ENCODE measurements around the gene APOBEC3B. TPM values are rescaled to one million over a fixed set of nuclear protein-coding genes. Genes with fewer than 3 reads are reported as not detected.

APOBEC3B gene
- total RNA-seq, result 0.49 and 1.8 TPM in 2 replicates

GRCh38 chr22:38981992-38982927, at the start of gene APOBEC3B:
TSS of gene APOBEC3B (plus strand) at chr22:38982347. CDS start at chr22:38982454, 107 bp downstream.

DNA sequence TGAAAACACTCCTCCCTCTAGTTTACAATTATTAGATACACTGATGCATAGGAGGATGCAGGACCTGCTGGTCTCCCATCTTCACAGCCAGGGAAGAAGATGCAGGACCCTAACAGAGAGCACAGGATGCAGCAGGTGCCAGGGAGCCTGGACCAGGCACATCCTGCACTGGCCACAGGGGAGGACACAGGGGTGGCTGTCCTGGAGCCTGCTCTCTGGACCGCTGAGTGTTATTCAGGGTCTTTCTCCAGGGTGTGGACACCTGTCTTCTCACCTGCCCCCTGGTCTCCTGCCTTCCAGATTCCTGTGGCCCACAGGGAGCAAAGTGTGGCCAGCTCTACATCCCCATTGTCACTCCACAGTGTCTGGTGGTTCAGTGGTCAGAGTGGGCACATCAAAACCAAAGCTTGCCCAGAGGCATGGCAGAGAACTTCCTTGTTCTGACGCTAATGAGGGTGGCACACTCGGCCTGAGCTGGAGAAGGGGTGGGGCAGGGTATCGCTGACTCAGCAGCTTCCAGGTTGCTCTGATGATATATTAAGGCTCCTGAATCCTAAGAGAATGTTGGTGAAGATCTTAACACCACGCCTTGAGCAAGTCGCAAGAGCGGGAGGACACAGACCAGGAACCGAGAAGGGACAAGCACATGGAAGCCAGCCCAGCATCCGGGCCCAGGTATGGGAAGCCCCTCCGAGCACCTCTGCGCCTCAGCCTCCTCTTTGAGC, 24.9 kb upstream of the APOBEC3B start, which contains the start of gene APOBEC3A:
Gene APOBEC3A, plus strand, starts transcription at position 564 of the 725 bp plus-strand sequence. Its CDS starts 83 bp downstream, at position 647.

DNA sequence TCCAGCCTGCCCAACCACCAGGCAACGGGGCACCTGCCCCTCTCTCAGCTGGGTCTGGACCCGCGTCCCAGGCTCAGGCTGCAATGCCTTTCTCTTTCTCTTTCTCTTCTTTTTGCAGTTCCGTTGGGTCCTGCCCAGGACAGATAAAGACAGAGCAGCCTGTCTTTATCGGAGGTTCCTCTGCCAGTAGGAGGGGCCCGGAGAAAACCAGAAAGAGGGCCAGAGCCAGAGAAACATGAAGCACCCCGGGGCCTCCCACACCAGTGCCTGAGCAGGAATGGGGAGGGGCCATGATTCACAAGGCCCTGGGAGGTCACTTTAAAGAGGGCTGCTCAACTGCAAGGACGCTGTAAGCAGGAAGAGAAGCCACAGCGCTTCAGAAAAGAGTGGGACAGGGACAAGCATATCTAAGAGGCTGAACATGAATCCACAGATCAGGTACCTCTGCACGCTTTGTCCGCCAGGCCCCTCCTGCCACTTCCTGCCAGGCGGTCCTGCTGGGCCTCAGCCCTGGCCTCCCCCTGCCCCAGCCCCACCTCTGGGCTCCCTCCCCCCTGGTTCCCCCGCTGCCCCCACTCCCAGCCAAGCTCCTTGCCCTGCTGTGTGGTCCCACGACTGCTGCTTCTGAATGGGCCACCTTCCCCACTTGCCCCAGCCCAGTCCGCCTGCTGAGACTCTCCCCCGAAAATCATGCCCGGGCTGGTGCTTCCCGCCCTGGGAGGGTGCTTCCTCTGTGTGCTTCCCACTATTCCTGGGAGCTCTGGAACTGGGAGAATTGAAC, 32.0 kb downstream of the APOBEC3B start, which contains the start of gene APOBEC3C:
Gene APOBEC3C, plus strand, starts transcription at position 316 of the 781 bp plus-strand sequence. Its CDS starts 106 bp downstream, at position 422.

DNA sequence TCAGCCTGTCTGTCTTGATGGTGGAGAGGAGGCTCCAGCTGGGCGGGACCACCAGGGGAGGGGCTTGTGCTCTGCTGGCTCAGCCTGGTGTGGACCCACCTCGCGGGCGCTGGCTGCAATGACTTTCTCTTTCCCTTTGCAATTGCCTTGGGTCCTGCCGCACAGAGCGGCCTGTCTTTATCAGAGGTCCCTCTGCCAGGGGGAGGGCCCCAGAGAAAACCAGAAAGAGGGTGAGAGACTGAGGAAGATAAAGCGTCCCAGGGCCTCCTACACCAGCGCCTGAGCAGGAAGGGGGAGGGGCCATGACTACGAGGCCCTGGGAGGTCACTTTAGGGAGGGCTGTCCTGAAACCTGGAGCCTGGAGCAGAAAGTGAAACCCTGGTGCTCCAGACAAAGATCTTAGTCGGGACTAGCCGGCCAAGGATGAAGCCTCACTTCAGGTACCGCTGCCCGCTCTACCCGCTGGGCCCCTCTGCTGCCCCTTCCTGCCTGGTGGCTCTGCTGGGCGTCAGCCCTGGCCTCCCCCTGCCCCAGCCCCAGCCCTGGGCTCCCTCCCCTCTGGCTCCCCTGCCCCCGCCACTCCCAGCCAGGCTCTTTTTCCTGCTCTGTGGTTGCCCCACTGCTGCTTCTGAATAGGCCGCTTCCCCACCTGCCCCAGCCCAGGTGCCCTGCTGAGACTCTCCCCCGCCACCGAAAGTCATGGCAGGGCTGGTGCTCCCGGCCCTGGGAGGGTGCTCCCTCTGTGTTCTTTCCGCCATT, 58.6 kb downstream of the APOBEC3B start, which contains the start of gene APOBEC3F:
Gene APOBEC3F, plus strand, starts transcription at position 327 of the 759 bp plus-strand sequence. Its CDS starts 97 bp downstream, at position 424.

Other genes with a start within 250 kb of the APOBEC3B start
- 82.9 and 94.1 TPM in 2 replicates for gene SUN2, start 226.3 kb upstream of the APOBEC3B start, total RNA-seq
- gene DNAL4, start 188.2 kb upstream of the APOBEC3B start, total RNA-seq, result 18.5 and 18.6 TPM in 2 replicates
- 1.5 and 1.6 TPM in 2 replicates for gene NPTXR, start 138.3 kb upstream of the APOBEC3B start, total RNA-seq
- 76.0 and 87.9 TPM in 2 replicates for gene CBX6, start 110.1 kb upstream of the APOBEC3B start, total RNA-seq
- not detected in 2 replicates for gene APOBEC3A, start 24.7 kb upstream of the APOBEC3B start, total RNA-seq
- gene APOBEC3C, start 31.9 kb downstream of the APOBEC3B start, total RNA-seq, result 15.1 and 20.4 TPM in 2 replicates
- gene APOBEC3D, start 38.8 kb downstream of the APOBEC3B start, total RNA-seq, result 2.9 and 4.5 TPM in 2 replicates
- gene APOBEC3F, start 58.5 kb downstream of the APOBEC3B start, total RNA-seq, result 5.5 and 6.3 TPM in 2 replicates
- 15.8 and 22.6 TPM in 2 replicates for gene APOBEC3G, start 94.9 kb downstream of the APOBEC3B start, total RNA-seq
- not detected in 2 replicates for gene APOBEC3H, start 114.9 kb downstream of the APOBEC3B start, total RNA-seq
- 6.7 and 8.3 TPM in 2 replicates for gene CBX7, start 170.3 kb downstream of the APOBEC3B start, total RNA-seq